K562 (cell line): ENCODE data around the gene YBX2. TPM values are rescaled to one million over a fixed set of nuclear protein-coding genes. Genes with fewer than 3 reads are reported as not detected.

Source experiments
- ATAC-seq: fragments of 200-7000 bp; cut with Tn5 transposase; 3 replicates; pipeline ENCODE4 v1.9.1; 2020; ENCODE audit warnings: moderate library complexity
- BruUV-seq: library from RNA; stranded (reverse); fragments of 400-500 nt; replicated peaks from 2 replicates; lab custom pipeline; 2021; lab: Mats Ljungman, UMichigan
- CTCF ChIA-PET: fragments of 300-600 bp; formaldehyde crosslinking; extraction: SDS; loops from one replicate; lab custom pipeline; 2021; ENCODE audit warnings: low intra/inter-chr PET ratio; lab: Yijun Ruan, JAX
- POLR2A ChIA-PET: fragments of 300-600, 350-650 bp; sonication (Branson Sonifier 250); formaldehyde crosslinking; extraction: SDS; loops from one replicate; lab custom pipeline; 2021; ENCODE audit warnings: antibody characterized with exemption, inconsistent platforms; lab: Yijun Ruan, JAX
- DNase-seq, 4 experiments: peaks; one replicate each; pipeline versions ENCODE4 v3.0.0 to v3.0.0-alpha.2; 2011 to 2018; ENCODE audit warnings: low spot score in 3 of 4, mixed read lengths in 3 of 4; ENCODE audit errors: extremely low read depth in 1 of 4
- FAIRE-seq: peaks from 2 replicates; lab custom pipeline; 2011; peaks lifted over from hg19 to GRCh38; lab: Jason Lieb, UNC
- H2AFZ ChIP-seq: 2 replicates; pipeline ENCODE4 v1.6.0; 2011; ENCODE audit warnings: low read depth, low read length, control low read depth, inconsistent platforms
- H3K27ac ChIP-seq: fragments of 200-600 bp; 3 replicates; pipeline ENCODE4 v1.8.0; 2011; ENCODE audit warnings: low read depth, mild to moderate bottlenecking, control low read depth, inconsistent platforms, low read length, moderate library complexity, mixed read lengths; ENCODE audit errors: extremely low read depth
- H3K27me3 ChIP-seq, 2 experiments: fragments of 300-600 bp in 1 of 2; 2 replicates in 1 of 2; 3 replicates in 1 of 2; pipeline versions ENCODE4 v1.6.0 to v1.8.0; 2011; ENCODE audit warnings: inconsistent platforms in 2 of 2, low read length in 2 of 2, mild to moderate bottlenecking in 1 of 2, mixed read lengths in 1 of 2, moderate library complexity in 1 of 2; ENCODE audit not compliant: control insufficient read depth in 2 of 2, insufficient read depth in 2 of 2
- H3K36me3 ChIP-seq: fragments of 300-600 bp; 3 replicates; pipeline ENCODE4 v1.8.0; 2011; ENCODE audit warnings: mild to moderate bottlenecking, low read length, inconsistent platforms; ENCODE audit not compliant: control insufficient read depth, insufficient read depth
- H3K4me1 ChIP-seq, 2 experiments: fragments of 200-600 bp in 1 of 2; replicated peaks in 1 of 2; 2 replicates in 1 of 2; 3 replicates in 1 of 2; pipeline versions ENCODE4 v1.5.1 to v1.8.0; 2011; ENCODE audit warnings: inconsistent platforms in 2 of 2, low read length in 2 of 2, mild to moderate bottlenecking in 1 of 2, mixed read lengths in 1 of 2, moderate library complexity in 1 of 2; ENCODE audit not compliant: control insufficient read depth in 2 of 2, insufficient read depth in 2 of 2
- H3K4me2 ChIP-seq: 2 replicates; pipeline ENCODE4 v1.6.1; 2011; ENCODE audit warnings: low read length, control low read depth, inconsistent platforms, mixed read lengths; ENCODE audit not compliant: insufficient read depth
- H3K4me3 ChIP-seq: fragments of 200-600 bp; sonication (generic), shearing (Covaris generic); 2 replicates; pipeline ENCODE4 v1.5.1; 2016; ENCODE audit warnings: control low read depth, inconsistent platforms
- H3K79me2 ChIP-seq: fragments of 200-600 bp; 3 replicates; pipeline ENCODE4 v1.8.0; 2011; ENCODE audit warnings: low read length, inconsistent platforms; ENCODE audit not compliant: control insufficient read depth, insufficient read depth
- H3K9ac ChIP-seq, 2 experiments: 2 replicates each; pipeline versions ENCODE4 v1.6.0 to v1.6.1; 2011; ENCODE audit warnings: low read depth in 2 of 2, low read length in 2 of 2, control low read depth in 1 of 2, inconsistent platforms in 1 of 2, mild to moderate bottlenecking in 1 of 2, mixed read lengths in 1 of 2; ENCODE audit not compliant: insufficient read depth in 1 of 2
- H3K9me1 ChIP-seq: one replicate; pipeline ENCODE4 v1.6.0; 2011; ENCODE audit warnings: inconsistent platforms, mild to moderate bottlenecking, low read length, moderate library complexity; ENCODE audit not compliant: control insufficient read depth, insufficient read depth
- H3K9me3 ChIP-seq: replicated peaks from 2 replicates; pipeline ENCODE4 v1.5.1; 2011; ENCODE audit warnings: low read depth, low read length, inconsistent platforms; ENCODE audit not compliant: control insufficient read depth, insufficient read depth
- H4K20me1 ChIP-seq: replicated peaks from 2 replicates; pipeline ENCODE4 v1.6.1; 2011; ENCODE audit warnings: low read length, inconsistent platforms, mixed read lengths; ENCODE audit not compliant: control insufficient read depth, insufficient read depth
- NKRF ChIP-seq: fragments of 450-650 bp; IDR thresholded peaks from 2 replicates; pipeline ENCODE4 v1.6.1; 2016; ENCODE audit warnings: borderline replicate concordance
- NUFIP1 ChIP-seq: fragments of 450-650 bp; IDR thresholded peaks from 2 replicates; pipeline ENCODE4 v1.6.1; 2018; ENCODE audit not compliant: partially characterized antibody
- PHF8 ChIP-seq: fragments of 200-600 bp; sonication (generic); IDR thresholded peaks from 2 replicates; pipeline ENCODE4 v1.6.1; 2012; ENCODE audit warnings: mixed run types, mild to moderate bottlenecking, inconsistent platforms, low read length, moderate library complexity, borderline replicate concordance
- SAP30 ChIP-seq: fragments of 200-600 bp; sonication (generic); IDR thresholded peaks from 2 replicates; pipeline ENCODE4 v1.6.1; 2012; ENCODE audit warnings: borderline replicate concordance, low read depth, mild to moderate bottlenecking, moderate library complexity, low read length, control low read depth, inconsistent platforms; ENCODE audit not compliant: insufficient read depth, poor library complexity, severe bottlenecking
- SNRNP70 ChIP-seq: fragments of 200-400 bp; formaldehyde crosslinking; optimal IDR thresholded peaks from 2 replicates; pipeline ENCODE3; 2017; ENCODE audit warnings: low read depth, low read length
- ZBTB7A ChIP-seq: IDR thresholded peaks from 2 replicates; pipeline ENCODE4 v1.6.1; 2011; ENCODE audit warnings: low read depth, mild to moderate bottlenecking, low read length, moderate library complexity, borderline replicate concordance; ENCODE audit not compliant: control insufficient read depth
- ZNF282 ChIP-seq: sonication (generic); formaldehyde crosslinking; IDR thresholded peaks from 2 replicates; pipeline ENCODE4 v1.8.1; 2023; ENCODE audit warnings: missing genetic modification reagents
- WGBS: fragments of 100-300 bp; shearing (Covaris generic); methylation state at CpG from one replicate; pipeline ENCODE4 v1.1.6; 2016; ENCODE audit warnings: low coverage, mixed read lengths; ENCODE audit not compliant: insufficient coverage; ENCODE audit errors: missing lambda C conversion rate; 5-methylcytosine and 5-hydroxymethylcytosine counted together
- in situ Hi-C: fragments of 300-500 bp; cut with MboI; formaldehyde crosslinking; loops from 4 replicates; pipeline ENCODE4 v1.15.0; 2018; ENCODE audit warnings: inconsistent platforms, mixed read lengths
- intact Hi-C: fragments of 100-400 bp; cut with micrococcal nuclease; formaldehyde crosslinking; loops from 2 replicates; pipeline ENCODE4 v1.14.2; 2022
- polyA plus RNA-seq, 8 experiments: library from polyadenylated mRNA; depleted of rRNA in 4 of 8; stranded (reverse) in 5 of 8; unstranded in 3 of 8; fragments of >200 nt; fragmentation: Nextera tagmentation in 2 of 8; fragmentation: Illumina TruSeq in 1 of 8; extraction: Ambion mirVana in 2 of 8; extraction: Trizol in 1 of 8; gene quantifications; 2 replicates each; pipeline versions ENCODE4 v1.2.1 to v1.2.3, GENCODE V29; 2011 to 2014; ENCODE audit warnings: inconsistent platforms in 1 of 8, missing spikeins in 1 of 8
- total RNA-seq, 7 experiments: library from RNA; depleted of rRNA in 6 of 7; stranded (reverse); fragments of >200 nt in 6 of 7; fragmentation: Illumina TruSeq in 2 of 7; extraction: Trizol in 2 of 7; gene quantifications; 2 replicates each; pipeline versions ENCODE4 v1.2.1 to v1.2.3, GENCODE V29; 2011 to 2021; ENCODE audit warnings: low replicate concordance in 1 of 7
- TF ChIP-seq, protein P1 (sequence below), 2 experiments: IDR thresholded peaks; 2 replicates each; pipeline ENCODE4 v1.6.1; 2012; ENCODE audit warnings: improper control_type of control experiment in 2 of 2, low read depth in 2 of 2, low read length in 2 of 2, borderline replicate concordance in 1 of 2
- TF ChIP-seq, protein P2 (sequence below), 3 experiments: fragments of 200-800 bp in 1 of 3; sonication (Bioruptor generic) in 1 of 3; sonication (generic) in 1 of 3; formaldehyde crosslinking in 1 of 3; IDR thresholded peaks; 2 replicates each; pipeline versions ENCODE4 v1.6.1 to v1.8.0; 2016 to 2022; ENCODE audit warnings: mild to moderate bottlenecking in 2 of 3, missing compliant biosample characterization in 2 of 3, missing genetic modification characterization in 2 of 3, missing genetic modification reagents in 1 of 3
- TF ChIP-seq, protein P3 (sequence below): fragments of 250-450 bp; sonication (Bioruptor Pico); IDR thresholded peaks from 2 replicates; pipeline ENCODE4 v1.8.0; 2021; ENCODE audit warnings: moderate library complexity, mild to moderate bottlenecking, inconsistent platforms

Gene YBX2
- total and polyA plus RNA-seq, 9 of the 15 experiments (the other 6 are each of a cell fraction or from before 2014, with no cell fraction given), result 0.03 to 0.59 (median 0.27) TPM; not detected in 6

GRCh38 chr17:7250695-7251627 is 43.5 kb downstream of the YBX2 start:
- Histone ChIP-seq H3K4me3 (peak overlapping the region; percentile 95), H3K27me3 (no peaks in the 10 kb centered on the region), H3K36me3 (peaks cover 48% of the 10 kb centered on the region), H4K20me1 (no peaks in the 10 kb centered on the region), H3K9ac (peak overlapping the region; percentile 97 to 98), H2AFZ (no peak overlapping the region; the same call in 1 of the 2 replicates), H3K9me1 (no peaks in the 10 kb centered on the region), H3K4me1 (peaks cover 13 to 19% of the 10 kb centered on the region in 2 experiments; a peak in 4 of 5 replicates), H3K4me2 (peak overlapping the region; percentile 87), H3K27ac (peak overlapping the region; percentile 96), H3K79me2 (peaks cover 61% of the 10 kb centered on the region), H3K9me3 (no peaks in the 10 kb centered on the region)
- in situ Hi-C loops, result no loop called here
- ChIA-PET POLR2A (interaction anchor here (0.5 to 2.5 kb wide), 7 partner anchors 9 to 199 kb away, joined by 3 to 16 read pairs (median 4); partner anchors contain the start of genes GABARAP and PHF23), CTCF (no interaction called here)
- intact Hi-C loops, result no loop called here
- no TSS peak for BruUV-seq
- FAIRE-seq (no peak), DNase-seq (no peak), ATAC-seq (peak; percentile 12)
- WGBS, result 0% methylated on average over 9 of the region's 55 CpGs
- TF ChIP-seq SAP30 (peak; percentile 29), NKRF (peak; percentile 16; the same call in 1 of the 2 replicates), ZNF282 (CRISPR knock-in tag) (no peak), SNRNP70 (no peak), NUFIP1 (no peak), ZBTB7A (peak; percentile 7; the same call in 1 of the 2 replicates), PHF8 (peak; percentile 19; the same call in 1 of the 2 replicates)
- TF ChIP-seq, protein P1, sequence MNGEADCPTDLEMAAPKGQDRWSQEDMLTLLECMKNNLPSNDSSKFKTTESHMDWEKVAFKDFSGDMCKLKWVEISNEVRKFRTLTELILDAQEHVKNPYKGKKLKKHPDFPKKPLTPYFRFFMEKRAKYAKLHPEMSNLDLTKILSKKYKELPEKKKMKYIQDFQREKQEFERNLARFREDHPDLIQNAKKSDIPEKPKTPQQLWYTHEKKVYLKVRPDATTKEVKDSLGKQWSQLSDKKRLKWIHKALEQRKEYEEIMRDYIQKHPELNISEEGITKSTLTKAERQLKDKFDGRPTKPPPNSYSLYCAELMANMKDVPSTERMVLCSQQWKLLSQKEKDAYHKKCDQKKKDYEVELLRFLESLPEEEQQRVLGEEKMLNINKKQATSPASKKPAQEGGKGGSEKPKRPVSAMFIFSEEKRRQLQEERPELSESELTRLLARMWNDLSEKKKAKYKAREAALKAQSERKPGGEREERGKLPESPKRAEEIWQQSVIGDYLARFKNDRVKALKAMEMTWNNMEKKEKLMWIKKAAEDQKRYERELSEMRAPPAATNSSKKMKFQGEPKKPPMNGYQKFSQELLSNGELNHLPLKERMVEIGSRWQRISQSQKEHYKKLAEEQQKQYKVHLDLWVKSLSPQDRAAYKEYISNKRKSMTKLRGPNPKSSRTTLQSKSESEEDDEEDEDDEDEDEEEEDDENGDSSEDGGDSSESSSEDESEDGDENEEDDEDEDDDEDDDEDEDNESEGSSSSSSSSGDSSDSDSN (IDR thresholded peaks at IDR 0.05; ENCODE audit: borderline replicate concordance in 1 of 2, low read depth in 2 of 2, low read length in 2 of 2), result 0 out of 4 replicates have a peak, but pooled peaks of 1 of the 2 experiments have one; percentile 22
- TF ChIP-seq, protein P2, sequence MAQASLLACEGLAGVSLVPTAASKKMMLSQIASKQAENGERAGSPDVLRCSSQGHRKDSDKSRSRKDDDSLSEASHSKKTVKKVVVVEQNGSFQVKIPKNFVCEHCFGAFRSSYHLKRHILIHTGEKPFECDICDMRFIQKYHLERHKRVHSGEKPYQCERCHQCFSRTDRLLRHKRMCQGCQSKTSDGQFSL (CRISPR knock-in tag; IDR thresholded peaks at IDR 0.05), result 0 out of 2 replicates have a peak, but pooled peaks have one; percentile 40
- TF ChIP-seq, protein P2 (tag; IDR thresholded peaks at IDR 0.05), result no peak
- TF ChIP-seq, protein P3, sequence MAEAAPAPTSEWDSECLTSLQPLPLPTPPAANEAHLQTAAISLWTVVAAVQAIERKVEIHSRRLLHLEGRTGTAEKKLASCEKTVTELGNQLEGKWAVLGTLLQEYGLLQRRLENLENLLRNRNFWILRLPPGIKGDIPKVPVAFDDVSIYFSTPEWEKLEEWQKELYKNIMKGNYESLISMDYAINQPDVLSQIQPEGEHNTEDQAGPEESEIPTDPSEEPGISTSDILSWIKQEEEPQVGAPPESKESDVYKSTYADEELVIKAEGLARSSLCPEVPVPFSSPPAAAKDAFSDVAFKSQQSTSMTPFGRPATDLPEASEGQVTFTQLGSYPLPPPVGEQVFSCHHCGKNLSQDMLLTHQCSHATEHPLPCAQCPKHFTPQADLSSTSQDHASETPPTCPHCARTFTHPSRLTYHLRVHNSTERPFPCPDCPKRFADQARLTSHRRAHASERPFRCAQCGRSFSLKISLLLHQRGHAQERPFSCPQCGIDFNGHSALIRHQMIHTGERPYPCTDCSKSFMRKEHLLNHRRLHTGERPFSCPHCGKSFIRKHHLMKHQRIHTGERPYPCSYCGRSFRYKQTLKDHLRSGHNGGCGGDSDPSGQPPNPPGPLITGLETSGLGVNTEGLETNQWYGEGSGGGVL (CRISPR knock-in tag), result no peak
